ENCODE measurements around the gene VAPB.

Gene VAPB

GRCh38 chr20:58388882-58389323 lies at the start of gene VAPB:
Gene VAPB (plus strand): TSS chr20:58389229. CDS start chr20:58389460, 231 bp downstream.
- TF ChIP-seq CTCF (conservative IDR thresholded peaks at IDR 0.05), result no peak
- H3K27ac ChIP-seq, result peak within 1 kb of the TSS; percentile 96

GRCh38 chr20:58339741-58340140 lies 49.3 kb upstream of the VAPB start:
- TF ChIP-seq CTCF (conservative IDR thresholded peaks at IDR 0.05), result no peak
- H3K27ac ChIP-seq, result no peak overlapping the region

GRCh38 chr20:58340151-58340550 lies 48.9 kb upstream of the VAPB start:
- no peak for TF ChIP-seq CTCF (conservative IDR thresholded peaks at IDR 0.05)
- H3K27ac ChIP-seq, result no peak overlapping the region

GRCh38 chr20:58340853-58341252 lies 48.2 kb upstream of the VAPB start:
- no peak overlapping the region for H3K27ac ChIP-seq
- TF ChIP-seq CTCF (conservative IDR thresholded peaks at IDR 0.05), result no peak

- TF ChIP-seq CTCF (conservative IDR thresholded peaks at IDR 0.05), result no peak
- no peak overlapping the region for H3K27ac ChIP-seq
Measured at GRCh38 chr20:58342104-58342945, 46.7 kb upstream of the VAPB start.

- TF ChIP-seq CTCF (conservative IDR thresholded peaks at IDR 0.05), result no peak
- H3K27ac ChIP-seq, result no peak overlapping the region
Measured at GRCh38 chr20:58344741-58345140, 44.3 kb upstream of the VAPB start.

GRCh38 chr20:58349570-58349969 lies 39.5 kb upstream of the VAPB start:
- H3K27ac ChIP-seq, result no peak overlapping the region
- TF ChIP-seq CTCF (conservative IDR thresholded peaks at IDR 0.05), result no peak
